Central memory CD8-positive, alpha-beta T cell (primary cell): ENCODE results near the gene CD58.
"Not testable (repeated sequence)": the region's sequence is repeated elsewhere in the genome, so short reads cannot be mapped to it uniquely, and the experiment has no call there.

Experiments
- ATAC-seq: fragments of 150-1000 bp; cut with Tn5 transposase; replicated peaks from 2 replicates; pipeline ENCODE4 v1.10.0; 2022; ENCODE audit warnings: mild to moderate bottlenecking, moderate FRiP score, moderate number of reproducible peaks; ENCODE audit not compliant: poor library complexity, severe bottlenecking; ENCODE audit errors: extremely low read depth
- DNase-seq, 2 donors: peaks; one replicate each; pipeline ENCODE4 v3.0.0; 2021; ENCODE audit warnings: low spot score in 2 of 2
- H3K27ac Mint-ChIP-seq: one replicate; pipeline ENCODE4 v1.8.0; 2022; ENCODE audit warnings: low read depth, mild to moderate bottlenecking, moderate library complexity, mixed read lengths
- H3K27me3 Mint-ChIP-seq: one replicate; pipeline ENCODE4 v1.8.0; 2022; ENCODE audit warnings: mixed read lengths
- H3K36me3 Mint-ChIP-seq: one replicate; pipeline ENCODE4 v1.8.0; 2022; ENCODE audit warnings: mild to moderate bottlenecking, moderate library complexity, mixed read lengths; ENCODE audit not compliant: insufficient read depth
- H3K4me1 Mint-ChIP-seq: one replicate; pipeline ENCODE4 v1.8.0; 2022; ENCODE audit warnings: mixed read lengths
- H3K4me3 Mint-ChIP-seq: one replicate; pipeline ENCODE4 v1.8.0; 2022; ENCODE audit warnings: mild to moderate bottlenecking, moderate library complexity, mixed read lengths
- H3K9me3 Mint-ChIP-seq: one replicate; pipeline ENCODE4 v1.8.0; 2022; ENCODE audit warnings: mixed read lengths

CD58 gene

GRCh38 chr1:116572771-116573430 lies 2.1 kb upstream of the CD58 start:
- Mint-ChIP-seq H3K4me1 (peaks cover 48% of the 10 kb centered on the region), H3K36me3 (peaks cover 19% of the 10 kb centered on the region), H3K9me3 (no peaks in the 10 kb centered on the region), H3K27me3 (peaks cover 19% of the 10 kb centered on the region), H3K4me3 (no peak overlapping the region), H3K27ac (no peak overlapping the region)
- ATAC-seq, result no peak
- DNase-seq, result no peak

GRCh38 chr1:116572099-116572498 lies 1.3 kb upstream of the CD58 start:
- DNase-seq (no peak), ATAC-seq (no peak)
- peaks cover 11% of the 10 kb centered on the region for H3K27me3 Mint-ChIP-seq
- H3K27ac Mint-ChIP-seq, result peak overlapping the region; percentile 97
- H3K9me3 Mint-ChIP-seq, result no peaks in the 10 kb centered on the region
- peak overlapping the region; percentile 99 for H3K4me3 Mint-ChIP-seq
- peaks cover 17% of the 10 kb centered on the region for H3K36me3 Mint-ChIP-seq
- H3K4me1 Mint-ChIP-seq, result peaks cover 51% of the 10 kb centered on the region

- Mint-ChIP-seq H3K27me3 (peaks cover 4% of the 10 kb centered on the region), H3K4me3 (peak overlapping the region; percentile 99), H3K4me1 (peaks cover 58% of the 10 kb centered on the region), H3K27ac (peak overlapping the region; percentile 97), H3K9me3 (no peaks in the 10 kb centered on the region), H3K36me3 (peaks cover 17% of the 10 kb centered on the region)
- ATAC-seq (no peak), DNase-seq (no peak)
Measured at GRCh38 chr1:116571215-116571919, 541 bp upstream of the CD58 start.

GRCh38 chr1:116569776-116570357 lies 959 bp downstream of the CD58 start:
- DNase-seq, result peak; percentile 39 to 45
- Mint-ChIP-seq H3K9me3 (no peaks in the 10 kb centered on the region), H3K4me3 (peak overlapping the region; percentile 99), H3K36me3 (peaks cover 17% of the 10 kb centered on the region), H3K27ac (peak overlapping the region; percentile 97), H3K27me3 (no peaks in the 10 kb centered on the region), H3K4me1 (peaks cover 68% of the 10 kb centered on the region)
- peak; percentile 42 for ATAC-seq

GRCh38 chr1:116569381-116569670 lies 1.5 kb downstream of the CD58 start:
- Mint-ChIP-seq H3K9me3 (peaks cover 1% of the 10 kb centered on the region), H3K36me3 (peaks cover 17% of the 10 kb centered on the region), H3K4me3 (peak overlapping the region; percentile 99), H3K27ac (peak overlapping the region; percentile 97), H3K27me3 (no peaks in the 10 kb centered on the region), H3K4me1 (peaks cover 68% of the 10 kb centered on the region)
- ATAC-seq (no peak), DNase-seq (no peak)

- peaks cover 17% of the 10 kb centered on the region for H3K36me3 Mint-ChIP-seq
- H3K4me3 Mint-ChIP-seq, result peak overlapping the region; percentile 99
- no peaks in the 10 kb centered on the region for H3K27me3 Mint-ChIP-seq
- no peak for DNase-seq
- H3K27ac Mint-ChIP-seq, result peak overlapping the region; percentile 97
- peaks cover 67% of the 10 kb centered on the region for H3K4me1 Mint-ChIP-seq
- no peak for ATAC-seq
- H3K9me3 Mint-ChIP-seq, result peaks cover 5% of the 10 kb centered on the region
Measured at GRCh38 chr1:116568662-116569380, 2.0 kb downstream of the CD58 start.

GRCh38 chr1:116567790-116568661 lies 2.8 kb downstream of the CD58 start:
- Mint-ChIP-seq H3K9me3 (peaks cover 5% of the 10 kb centered on the region), H3K27me3 (no peaks in the 10 kb centered on the region), H3K4me3 (peak overlapping the region; percentile 99), H3K36me3 (peaks cover 17% of the 10 kb centered on the region), H3K4me1 (peaks cover 66% of the 10 kb centered on the region), H3K27ac (peak overlapping the region; percentile 97)
- no peak for DNase-seq
- ATAC-seq, result no peak

GRCh38 chr1:116565222-116565621 lies 5.6 kb downstream of the CD58 start:
- ATAC-seq, result no peak
- Mint-ChIP-seq H3K27ac (peak overlapping the region; percentile 47), H3K27me3 (no peaks in the 10 kb centered on the region), H3K36me3 (peaks cover 12% of the 10 kb centered on the region), H3K9me3 (peaks cover 5% of the 10 kb centered on the region), H3K4me3 (no peak overlapping the region), H3K4me1 (peaks cover 82% of the 10 kb centered on the region)
- DNase-seq, result no peak

- H3K9me3 Mint-ChIP-seq, result peaks cover 5% of the 10 kb centered on the region
- H3K27ac Mint-ChIP-seq, result no peak overlapping the region
- DNase-seq (no peak), ATAC-seq (no peak)
- H3K36me3 Mint-ChIP-seq, result peaks cover 5% of the 10 kb centered on the region
- peaks cover 82% of the 10 kb centered on the region for H3K4me1 Mint-ChIP-seq
- H3K4me3 Mint-ChIP-seq, result no peak overlapping the region
- H3K27me3 Mint-ChIP-seq, result no peaks in the 10 kb centered on the region
Measured at GRCh38 chr1:116564426-116564825, 6.4 kb downstream of the CD58 start.

GRCh38 chr1:116562465-116562864 lies 8.4 kb downstream of the CD58 start:
- not testable (repeated sequence) for H3K4me3 Mint-ChIP-seq, DNase-seq, H3K36me3 Mint-ChIP-seq, H3K27ac Mint-ChIP-seq, ATAC-seq, H3K9me3 Mint-ChIP-seq, H3K27me3 Mint-ChIP-seq
- H3K4me1 Mint-ChIP-seq, result peaks cover 82% of the 10 kb centered on the region

- no peak overlapping the region for H3K4me3 Mint-ChIP-seq
Measured at GRCh38 chr1:116561563-116561962, 9.3 kb downstream of the CD58 start.

More at GRCh38 chr1:116561563-116561962, 9.3 kb downstream of the CD58 start:
- Mint-ChIP-seq H3K27me3 (no peaks in the 10 kb centered on the region), H3K36me3 (peaks cover 1% of the 10 kb centered on the region), H3K4me1 (peaks cover 85% of the 10 kb centered on the region), H3K27ac (peak overlapping the region; percentile 81), H3K9me3 (peaks cover 5% of the 10 kb centered on the region)
- DNase-seq (no peak), ATAC-seq (no peak)
